MCF 10A (cell line): Measurements from ENCODE around the gene RPS16. TPM values are rescaled to one million over a fixed set of nuclear protein-coding genes. Genes with fewer than 3 reads are reported as not detected.

Experiments
- BruUV-seq: library from RNA; stranded (reverse); fragments of 400-500 nt; replicated peaks from 2 replicates; lab custom pipeline; 2021; lab: Mats Ljungman, UMichigan
- CTCF ChIA-PET: fragments of 300-600 bp; sonication (Branson Sonifier 250); formaldehyde crosslinking; extraction: SDS; loops from one replicate; lab custom pipeline; 2021; ENCODE audit warnings: antibody characterized with exemption, inconsistent platforms; lab: Yijun Ruan, JAX
- POLR2A ChIA-PET: fragments of 300-600, 350-650 bp; sonication (Branson Sonifier 250); formaldehyde crosslinking; extraction: SDS; loops from one replicate; lab custom pipeline; 2020; ENCODE audit warnings: antibody characterized with exemption, inconsistent platforms; lab: Yijun Ruan, JAX
- DNase-seq: peaks from one replicate; pipeline ENCODE4 v3.0.0-alpha.2; 2018; ENCODE audit not compliant: unreplicated experiment
- H3K27ac Mint-ChIP-seq: one replicate; pipeline ENCODE4 v1.8.0; 2022; ENCODE audit warnings: mild to moderate bottlenecking, low read depth, mixed read lengths; ENCODE audit not compliant: unreplicated experiment
- H3K27me3 Mint-ChIP-seq: one replicate; pipeline ENCODE4 v1.8.0; 2022; ENCODE audit warnings: mixed read lengths; ENCODE audit not compliant: insufficient read depth, unreplicated experiment
- H3K36me3 Mint-ChIP-seq: one replicate; pipeline ENCODE4 v1.8.0; 2022; ENCODE audit warnings: mild to moderate bottlenecking, moderate library complexity, mixed read lengths; ENCODE audit not compliant: insufficient read depth, unreplicated experiment
- H3K4me1 Mint-ChIP-seq: one replicate; pipeline ENCODE4 v1.8.0; 2022; ENCODE audit warnings: mixed read lengths; ENCODE audit not compliant: insufficient read depth, unreplicated experiment
- H3K4me3 Mint-ChIP-seq: one replicate; pipeline ENCODE4 v1.8.0; 2022; ENCODE audit warnings: mild to moderate bottlenecking, moderate library complexity, mixed read lengths; ENCODE audit not compliant: unreplicated experiment
- H3K9me3 Mint-ChIP-seq: one replicate; pipeline ENCODE4 v1.8.0; 2022; ENCODE audit warnings: mixed read lengths; ENCODE audit not compliant: unreplicated experiment
- intact Hi-C: fragments of 100-400 bp; cut with micrococcal nuclease; formaldehyde crosslinking; loops from 2 replicates; pipeline ENCODE4 v1.14.1; 2022
- total RNA-seq: library from RNA; stranded (reverse); gene quantifications from 2 replicates; pipeline ENCODE4 v1.2.3, GENCODE V29; 2022
- TF ChIP-seq, protein P1 (sequence below): fragments of 200-600 bp; IDR thresholded peaks from one replicate; pipeline ENCODE4 v1.8.0; 2022; ENCODE audit warnings: antibody characterized with exemption, mild to moderate bottlenecking; ENCODE audit not compliant: unreplicated experiment

Gene RPS16
- total RNA-seq, 1 experiment from 2014 or later, result 2,909 TPM

DNA sequence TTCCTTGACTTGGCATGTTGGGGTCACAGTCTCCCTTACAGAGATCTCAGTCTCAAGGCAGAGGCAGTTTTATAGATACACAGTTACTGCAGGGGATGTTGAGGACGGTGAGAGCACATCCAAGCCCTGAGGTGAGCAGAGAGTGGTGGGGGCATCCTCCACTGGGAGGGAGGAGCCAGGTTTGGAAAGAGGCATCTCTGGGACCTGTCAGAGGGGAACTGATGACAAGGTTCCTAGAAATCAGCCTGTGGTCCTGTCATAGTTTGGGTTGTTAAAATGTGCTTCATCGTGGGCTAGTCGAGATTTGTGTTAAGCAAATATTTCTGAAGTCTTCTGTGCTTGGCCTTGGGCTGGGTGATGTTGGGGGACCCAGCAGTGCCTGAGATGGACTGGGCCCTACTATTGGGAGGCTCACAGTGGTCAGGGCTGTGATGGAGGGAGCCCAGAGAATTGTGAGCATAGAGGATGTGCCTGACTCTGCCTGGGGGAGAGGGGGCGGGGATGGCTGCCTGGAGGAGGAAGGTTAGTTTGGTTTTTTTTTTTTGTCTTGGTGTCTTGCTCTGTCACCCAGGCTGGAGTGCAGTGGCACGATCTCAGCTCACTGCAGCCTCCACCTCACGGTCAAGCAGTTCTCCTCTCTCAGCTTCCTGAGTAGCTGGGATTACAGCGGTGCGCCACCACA, 13.5 kb upstream of the RPS16 start:
- Mint-ChIP-seq H3K4me3 (no peak overlapping the region), H3K9me3 (no peaks in the 10 kb centered on the region), H3K36me3 (peaks cover 71% of the 10 kb centered on the region), H3K27me3 (no peaks in the 10 kb centered on the region), H3K4me1 (peaks cover 41% of the 10 kb centered on the region), H3K27ac (peak overlapping the region; percentile 61)
- ChIA-PET CTCF (interaction anchor here (1.0 kb wide), 1 partner anchor 26 kb away, joined by 3 read pairs; no protein-coding TSS in a partner anchor), POLR2A (interaction anchor here (1.0 kb wide), 1 partner anchor 58 kb away, joined by 4 read pairs; the partner anchor contains the start of genes MED29 and PAF1)
- BruUV-seq, result no TSS peak
- intact Hi-C loops, result no loop called here
- TF ChIP-seq, protein P1, sequence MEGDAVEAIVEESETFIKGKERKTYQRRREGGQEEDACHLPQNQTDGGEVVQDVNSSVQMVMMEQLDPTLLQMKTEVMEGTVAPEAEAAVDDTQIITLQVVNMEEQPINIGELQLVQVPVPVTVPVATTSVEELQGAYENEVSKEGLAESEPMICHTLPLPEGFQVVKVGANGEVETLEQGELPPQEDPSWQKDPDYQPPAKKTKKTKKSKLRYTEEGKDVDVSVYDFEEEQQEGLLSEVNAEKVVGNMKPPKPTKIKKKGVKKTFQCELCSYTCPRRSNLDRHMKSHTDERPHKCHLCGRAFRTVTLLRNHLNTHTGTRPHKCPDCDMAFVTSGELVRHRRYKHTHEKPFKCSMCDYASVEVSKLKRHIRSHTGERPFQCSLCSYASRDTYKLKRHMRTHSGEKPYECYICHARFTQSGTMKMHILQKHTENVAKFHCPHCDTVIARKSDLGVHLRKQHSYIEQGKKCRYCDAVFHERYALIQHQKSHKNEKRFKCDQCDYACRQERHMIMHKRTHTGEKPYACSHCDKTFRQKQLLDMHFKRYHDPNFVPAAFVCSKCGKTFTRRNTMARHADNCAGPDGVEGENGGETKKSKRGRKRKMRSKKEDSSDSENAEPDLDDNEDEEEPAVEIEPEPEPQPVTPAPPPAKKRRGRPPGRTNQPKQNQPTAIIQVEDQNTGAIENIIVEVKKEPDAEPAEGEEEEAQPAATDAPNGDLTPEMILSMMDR, result no peak
- DNase-seq, result no peak

DNA sequence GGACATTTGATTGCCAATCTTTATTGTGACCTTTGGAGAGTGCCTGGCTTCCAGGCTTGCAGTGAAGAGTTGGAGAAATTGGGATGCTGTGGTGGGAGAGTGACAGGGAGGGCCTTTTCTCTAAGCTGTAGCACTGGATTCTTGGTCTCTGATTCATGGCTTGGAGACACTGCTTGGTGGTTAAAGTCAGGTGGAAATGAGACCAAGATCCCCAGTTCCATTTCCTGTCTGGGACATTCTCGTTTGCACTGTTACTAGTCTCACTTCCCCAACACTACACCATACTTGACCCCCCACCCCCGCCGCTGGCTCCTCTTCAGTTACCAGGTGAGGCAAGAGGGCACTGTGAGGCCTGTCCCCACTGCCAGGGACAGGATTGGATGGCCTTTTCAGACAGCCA, 12.5 kb upstream of the RPS16 start:
- intact Hi-C loops, result no loop called here
- no peaks in the 10 kb centered on the region for H3K9me3 Mint-ChIP-seq

DNA sequence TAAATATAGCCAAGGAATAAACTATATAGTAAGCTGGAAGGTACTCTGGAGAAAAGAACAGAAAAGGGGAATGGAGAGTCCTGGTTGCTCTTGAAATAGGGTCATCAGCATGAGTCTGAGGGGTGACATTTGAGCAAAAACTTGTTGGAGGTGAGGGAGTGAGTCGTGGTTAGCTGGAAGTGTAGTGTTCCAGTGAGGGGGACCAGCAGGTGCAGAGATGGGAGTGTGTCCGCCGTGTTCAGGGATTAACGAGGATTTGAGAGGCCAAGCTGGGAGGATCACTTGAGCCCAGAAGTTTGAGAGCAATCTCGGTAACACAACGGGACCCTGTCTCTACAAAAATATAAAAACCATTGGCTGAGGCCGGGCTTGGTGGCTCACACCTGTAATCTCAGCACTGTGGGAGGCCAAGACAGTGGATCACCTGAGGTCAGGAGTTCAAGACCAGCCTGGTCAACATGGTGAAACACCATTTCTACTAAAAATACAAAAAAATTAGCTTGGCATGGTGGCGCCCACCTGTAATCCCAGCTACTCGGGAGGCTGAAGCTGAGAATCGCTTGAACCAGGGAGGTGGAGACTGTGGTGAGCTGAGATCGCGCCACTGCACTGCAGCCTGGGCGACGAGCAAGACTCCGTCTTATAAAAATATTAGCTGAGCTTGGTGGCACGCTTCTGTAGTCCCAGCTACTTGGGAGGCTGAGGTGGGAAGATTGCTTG, 10.8 kb upstream of the RPS16 start:
- Mint-ChIP-seq H3K4me3 (peak overlapping the region; percentile 93), H3K27me3 (no peaks in the 10 kb centered on the region), H3K4me1 (peaks cover 32% of the 10 kb centered on the region), H3K27ac (peak overlapping the region; percentile 99), H3K9me3 (no peaks in the 10 kb centered on the region), H3K36me3 (peaks cover 48% of the 10 kb centered on the region)
- ChIA-PET POLR2A (interaction anchor here (0.6 to 3.9 kb wide), 11 partner anchors 11 to 999 kb away, joined by 3 to 107 read pairs (median 5); partner anchors contain the start of genes EID2, EID2B, RPS16 and TIMM50), CTCF (interaction anchor here (0.6 to 2.1 kb wide), 5 partner anchors 28 to 1124 kb away, joined by 3 to 14 read pairs (median 3); partner anchors contain the start of gene EID2B)
- no TSS peak for BruUV-seq
- TF ChIP-seq, protein P1, result no peak
- intact Hi-C loops, result no loop called here
- no peak for DNase-seq

More for the DNA sequence above, 12.5 kb upstream of the RPS16 start:
- H3K36me3 Mint-ChIP-seq, result peaks cover 63% of the 10 kb centered on the region
- peak overlapping the region; percentile 36 for H3K4me3 Mint-ChIP-seq
- CTCF ChIA-PET, result interaction anchor here (1.0 kb wide), 1 partner anchor 27 kb away, joined by 3 read pairs; no protein-coding TSS in a partner anchor
- H3K4me1 Mint-ChIP-seq, result peaks cover 41% of the 10 kb centered on the region
- TF ChIP-seq, protein P1, result no peak
- BruUV-seq, result no TSS peak
- H3K27me3 Mint-ChIP-seq, result no peaks in the 10 kb centered on the region
- POLR2A ChIA-PET, result interaction anchor here (0.6 to 1.0 kb wide), 5 partner anchors 12 to 91 kb away, joined by 3 to 5 read pairs (median 4); partner anchors contain the start of genes MED29, PAF1 and RPS16
- no peak for DNase-seq
- no peak overlapping the region for H3K27ac Mint-ChIP-seq
